ENCODE measurements around the gene CRISP2.

DNA sequence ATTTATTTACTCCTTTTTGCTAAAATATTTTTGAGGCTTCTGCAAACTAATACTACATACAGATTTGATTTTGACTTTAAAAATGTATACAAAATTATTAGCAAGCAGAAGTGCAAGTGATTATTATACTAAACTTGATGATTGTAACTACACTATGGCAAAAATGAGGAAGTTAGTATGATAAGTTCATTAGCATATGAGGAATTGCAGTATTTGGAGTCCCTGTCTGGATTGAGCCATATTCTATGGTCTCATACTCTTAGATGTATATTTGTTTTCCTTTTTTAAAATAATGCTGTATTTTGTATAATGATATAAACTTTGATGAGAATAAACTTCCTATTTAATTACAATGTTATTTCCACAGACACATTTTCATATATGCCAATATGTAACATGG lies 16.9 kb upstream of the CRISP2 start:
- TF ChIP-seq, protein P1, sequence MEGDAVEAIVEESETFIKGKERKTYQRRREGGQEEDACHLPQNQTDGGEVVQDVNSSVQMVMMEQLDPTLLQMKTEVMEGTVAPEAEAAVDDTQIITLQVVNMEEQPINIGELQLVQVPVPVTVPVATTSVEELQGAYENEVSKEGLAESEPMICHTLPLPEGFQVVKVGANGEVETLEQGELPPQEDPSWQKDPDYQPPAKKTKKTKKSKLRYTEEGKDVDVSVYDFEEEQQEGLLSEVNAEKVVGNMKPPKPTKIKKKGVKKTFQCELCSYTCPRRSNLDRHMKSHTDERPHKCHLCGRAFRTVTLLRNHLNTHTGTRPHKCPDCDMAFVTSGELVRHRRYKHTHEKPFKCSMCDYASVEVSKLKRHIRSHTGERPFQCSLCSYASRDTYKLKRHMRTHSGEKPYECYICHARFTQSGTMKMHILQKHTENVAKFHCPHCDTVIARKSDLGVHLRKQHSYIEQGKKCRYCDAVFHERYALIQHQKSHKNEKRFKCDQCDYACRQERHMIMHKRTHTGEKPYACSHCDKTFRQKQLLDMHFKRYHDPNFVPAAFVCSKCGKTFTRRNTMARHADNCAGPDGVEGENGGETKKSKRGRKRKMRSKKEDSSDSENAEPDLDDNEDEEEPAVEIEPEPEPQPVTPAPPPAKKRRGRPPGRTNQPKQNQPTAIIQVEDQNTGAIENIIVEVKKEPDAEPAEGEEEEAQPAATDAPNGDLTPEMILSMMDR (IDR thresholded peaks at IDR 0.05) = no peak
- TF ChIP-seq POLR2A (IDR thresholded peaks at IDR 0.05; ENCODE audit: low read depth) (no peak), EP300 (IDR thresholded peaks at IDR 0.05) (no peak)
